GF-D8 (cell line): ENCODE data around the gene RPL28.

Experiments
- DNase-seq: peaks from one replicate; lab custom pipeline; 2025; lab: John Stamatoyannopoulos, UW

The RPL28 gene

GRCh38 chr19:55353356-55353802 lies 32.4 kb upstream of the RPL28 start:
- no peak for DNase-seq

- DNase-seq: no peak
Observed at GRCh38 chr19:55353803-55354697, 31.7 kb upstream of the RPL28 start.

GRCh38 chr19:55354698-55355212 lies 31.0 kb upstream of the RPL28 start, which contains the start of gene COX6B2:
COX6B2 (minus strand) TSS chr19:55354719; CDS start chr19:55354521, 198 bp downstream.
- no peak for DNase-seq

- DNase-seq: no peak
Observed at GRCh38 chr19:55355213-55355821, 30.4 kb upstream of the RPL28 start.

- DNase-seq: no peak
Observed at GRCh38 chr19:55358493-55358892, 27.2 kb upstream of the RPL28 start.

GRCh38 chr19:55358943-55359908 lies 26.5 kb upstream of the RPL28 start:
- DNase-seq: no peak

GRCh38 chr19:55360902-55361301 lies 24.8 kb upstream of the RPL28 start:
- DNase-seq: no peak

GRCh38 chr19:55362174-55362989 lies 23.4 kb upstream of the RPL28 start:
- no peak for DNase-seq

- no peak for DNase-seq
Observed at GRCh38 chr19:55362990-55363716, 22.6 kb upstream of the RPL28 start, which contains the start of gene GARIN5B. GARIN5B (minus strand) TSS chr19:55363260; CDS start chr19:55363066, 194 bp downstream.

GRCh38 chr19:55365245-55365644 lies 20.5 kb upstream of the RPL28 start:
- no peak for DNase-seq

- no peak for DNase-seq
Observed at GRCh38 chr19:55365964-55366363, 19.8 kb upstream of the RPL28 start.

GRCh38 chr19:55366790-55367189 lies 18.9 kb upstream of the RPL28 start:
- no peak for DNase-seq

- no peak for DNase-seq
Observed at GRCh38 chr19:55368106-55368505, 17.6 kb upstream of the RPL28 start.

- no peak for DNase-seq
Observed at GRCh38 chr19:55368701-55369563, 16.8 kb upstream of the RPL28 start.

- DNase-seq: no peak
Observed at GRCh38 chr19:55369653-55370304, 16.0 kb upstream of the RPL28 start.

- no peak for DNase-seq
Observed at GRCh38 chr19:55370305-55370988, 15.3 kb upstream of the RPL28 start, which contains the start of gene IL11. IL11 (minus strand) TSS chr19:55370463; CDS start chr19:55370310, 153 bp downstream.

- DNase-seq: no peak
Observed at GRCh38 chr19:55372316-55373081, 13.2 kb upstream of the RPL28 start.
